Measurements from ENCODE around the gene CDK12.

DNA sequence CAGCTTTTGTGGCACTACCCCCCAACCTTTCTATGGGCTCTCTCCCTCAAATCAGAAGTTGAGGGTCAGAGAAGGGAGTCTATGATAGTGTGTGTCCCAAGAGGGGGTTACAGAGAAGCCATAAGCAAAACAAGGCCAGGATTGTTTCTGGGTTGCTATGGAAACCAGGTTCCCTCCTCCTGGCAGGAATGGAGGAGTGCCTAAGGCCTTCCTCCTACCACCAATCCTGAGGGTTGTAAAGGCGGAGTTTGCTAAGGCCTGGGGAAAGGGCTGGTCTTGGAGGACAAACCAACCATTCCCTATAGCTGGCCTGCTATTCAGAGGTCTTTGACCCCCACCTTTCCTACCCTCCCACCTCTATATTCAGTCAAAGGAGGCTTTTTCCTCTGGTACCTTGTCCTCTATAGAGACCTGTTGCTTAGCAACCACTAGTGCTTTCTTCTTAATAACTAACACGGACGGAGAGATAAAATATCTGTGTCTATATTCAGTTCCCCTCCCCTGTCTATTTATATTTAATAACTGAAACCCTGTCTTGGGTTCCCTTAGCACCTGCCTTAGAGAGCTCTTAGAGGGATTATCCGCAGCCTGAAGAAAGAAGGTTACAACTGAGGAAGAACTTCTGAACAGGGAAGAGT is 103.0 kb downstream of the CDK12 start:
- TF ChIP-seq, protein P1, sequence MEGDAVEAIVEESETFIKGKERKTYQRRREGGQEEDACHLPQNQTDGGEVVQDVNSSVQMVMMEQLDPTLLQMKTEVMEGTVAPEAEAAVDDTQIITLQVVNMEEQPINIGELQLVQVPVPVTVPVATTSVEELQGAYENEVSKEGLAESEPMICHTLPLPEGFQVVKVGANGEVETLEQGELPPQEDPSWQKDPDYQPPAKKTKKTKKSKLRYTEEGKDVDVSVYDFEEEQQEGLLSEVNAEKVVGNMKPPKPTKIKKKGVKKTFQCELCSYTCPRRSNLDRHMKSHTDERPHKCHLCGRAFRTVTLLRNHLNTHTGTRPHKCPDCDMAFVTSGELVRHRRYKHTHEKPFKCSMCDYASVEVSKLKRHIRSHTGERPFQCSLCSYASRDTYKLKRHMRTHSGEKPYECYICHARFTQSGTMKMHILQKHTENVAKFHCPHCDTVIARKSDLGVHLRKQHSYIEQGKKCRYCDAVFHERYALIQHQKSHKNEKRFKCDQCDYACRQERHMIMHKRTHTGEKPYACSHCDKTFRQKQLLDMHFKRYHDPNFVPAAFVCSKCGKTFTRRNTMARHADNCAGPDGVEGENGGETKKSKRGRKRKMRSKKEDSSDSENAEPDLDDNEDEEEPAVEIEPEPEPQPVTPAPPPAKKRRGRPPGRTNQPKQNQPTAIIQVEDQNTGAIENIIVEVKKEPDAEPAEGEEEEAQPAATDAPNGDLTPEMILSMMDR (IDR thresholded peaks at IDR 0.05) = no peak
- TF ChIP-seq EP300 (IDR thresholded peaks at IDR 0.05) (no peak), POLR2A (IDR thresholded peaks at IDR 0.05; ENCODE audit: low read depth) (no peak)
